Pons (tissue), 1 donor: ENCODE results near the gene OLFML1.
"Not testable (repeated sequence)": the region's sequence is repeated elsewhere in the genome, so short reads cannot be mapped to it uniquely, and the experiment has no call there.

ENCODE experiments used
- DNase-seq: peaks from one replicate; pipeline ENCODE4 v3.0.0-alpha.2; 2016; ENCODE audit warnings: low spot score

Gene OLFML1

GRCh38 chr11:7512525-7513233 is 27.4 kb downstream of the OLFML1 start:
- peak; percentile 75 for DNase-seq

DNA sequence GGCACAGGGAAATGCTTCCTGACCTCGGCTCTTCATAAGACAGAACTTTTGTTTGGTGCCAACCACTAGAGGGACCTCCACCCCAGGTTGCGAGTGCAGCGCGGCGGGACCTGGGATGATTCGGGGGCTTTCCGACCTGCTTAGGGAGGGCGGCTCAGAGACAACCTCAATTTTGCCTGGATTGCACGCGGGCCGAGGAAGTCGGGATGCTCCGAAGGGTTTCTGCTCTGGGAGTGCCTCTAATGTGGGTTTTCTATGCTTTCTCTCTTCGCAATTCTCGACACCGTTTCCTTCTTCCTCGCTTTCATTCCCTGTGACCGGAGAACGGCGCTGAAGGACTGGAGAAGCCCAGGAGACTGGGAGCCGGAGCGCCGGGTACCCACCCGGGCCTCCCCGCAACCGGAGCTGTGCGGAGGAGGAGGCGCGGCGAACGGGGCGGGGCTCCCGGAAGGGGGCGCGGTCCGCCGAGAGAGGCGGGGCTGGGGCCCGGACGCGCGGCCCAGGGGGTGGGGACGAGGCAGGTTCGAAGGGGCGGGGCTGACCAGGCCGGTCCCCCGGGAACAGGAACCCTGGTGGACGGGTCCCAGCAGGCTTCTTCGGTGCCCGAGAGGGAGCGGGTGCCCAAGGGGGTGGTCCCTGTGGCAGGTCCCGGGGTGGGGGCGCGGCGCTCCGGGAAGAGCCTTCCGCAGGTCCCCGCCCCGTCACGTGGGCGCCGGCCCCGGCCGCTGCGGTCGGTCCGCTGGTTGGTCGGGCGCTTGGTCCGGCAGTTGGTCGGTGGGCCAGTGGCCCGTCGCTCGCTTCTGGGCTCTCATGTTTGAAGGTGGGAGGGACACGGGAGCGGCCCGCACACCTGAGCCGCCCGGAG is 28.2 kb downstream of the OLFML1 start, which contains the start of gene PPFIBP2:
Gene PPFIBP2 (plus strand): TSS at position 766 of the 865 bp plus-strand sequence. CDS start 35,477 bp downstream, outside the sequence.
- peak; percentile 92 for DNase-seq

GRCh38 chr11:7514099-7514591 is 28.8 kb downstream of the OLFML1 start:
- DNase-seq = no peak

- no peak for DNase-seq
These were observed 30.2 kb downstream of the OLFML1 start for GRCh38 chr11:7515447-7515886.

DNA sequence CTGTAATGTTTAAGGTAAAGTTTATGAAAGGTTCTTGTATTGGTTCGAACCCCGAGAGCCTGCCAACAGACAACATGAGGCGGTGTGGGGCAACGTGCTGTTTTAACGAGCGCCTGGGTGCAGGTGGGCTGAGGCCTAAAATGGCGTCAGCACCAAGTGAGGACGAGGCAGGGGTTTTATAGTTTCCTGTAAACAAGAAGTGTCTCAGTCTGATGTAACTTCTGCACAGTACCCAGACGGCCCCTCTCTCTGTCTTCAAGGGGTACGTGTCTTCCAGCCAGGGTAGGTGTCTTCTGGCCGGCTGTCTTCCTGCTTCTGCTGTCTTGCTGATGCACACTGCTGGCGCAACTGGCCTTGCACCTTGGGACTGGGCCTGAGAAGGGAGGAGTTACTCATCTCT is 31.2 kb downstream of the OLFML1 start:
- no peak for DNase-seq

DNA sequence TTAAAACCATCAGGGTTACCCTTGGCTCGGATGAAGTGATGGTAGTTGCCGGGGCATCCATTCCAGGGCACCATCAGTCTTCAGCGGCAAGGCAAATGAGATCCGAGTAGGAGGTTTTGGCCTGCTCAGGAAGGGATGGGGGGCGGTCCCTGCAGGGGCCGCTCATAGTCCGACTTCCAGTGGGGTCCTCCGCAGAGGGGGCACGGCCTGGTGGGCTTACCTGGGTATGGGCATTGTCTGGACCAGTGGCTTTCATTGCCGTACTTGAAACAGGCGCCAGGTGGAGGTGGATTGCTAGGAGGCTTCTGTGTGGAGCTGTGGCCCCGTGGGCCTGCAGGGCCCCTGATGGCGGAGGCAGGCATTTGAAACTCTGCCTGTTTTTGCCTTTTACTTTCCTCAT is 32.4 kb downstream of the OLFML1 start:
- DNase-seq = not testable (repeated sequence)

- no peak for DNase-seq
These were observed 33.7 kb downstream of the OLFML1 start for GRCh38 chr11:7518811-7519562.

DNA sequence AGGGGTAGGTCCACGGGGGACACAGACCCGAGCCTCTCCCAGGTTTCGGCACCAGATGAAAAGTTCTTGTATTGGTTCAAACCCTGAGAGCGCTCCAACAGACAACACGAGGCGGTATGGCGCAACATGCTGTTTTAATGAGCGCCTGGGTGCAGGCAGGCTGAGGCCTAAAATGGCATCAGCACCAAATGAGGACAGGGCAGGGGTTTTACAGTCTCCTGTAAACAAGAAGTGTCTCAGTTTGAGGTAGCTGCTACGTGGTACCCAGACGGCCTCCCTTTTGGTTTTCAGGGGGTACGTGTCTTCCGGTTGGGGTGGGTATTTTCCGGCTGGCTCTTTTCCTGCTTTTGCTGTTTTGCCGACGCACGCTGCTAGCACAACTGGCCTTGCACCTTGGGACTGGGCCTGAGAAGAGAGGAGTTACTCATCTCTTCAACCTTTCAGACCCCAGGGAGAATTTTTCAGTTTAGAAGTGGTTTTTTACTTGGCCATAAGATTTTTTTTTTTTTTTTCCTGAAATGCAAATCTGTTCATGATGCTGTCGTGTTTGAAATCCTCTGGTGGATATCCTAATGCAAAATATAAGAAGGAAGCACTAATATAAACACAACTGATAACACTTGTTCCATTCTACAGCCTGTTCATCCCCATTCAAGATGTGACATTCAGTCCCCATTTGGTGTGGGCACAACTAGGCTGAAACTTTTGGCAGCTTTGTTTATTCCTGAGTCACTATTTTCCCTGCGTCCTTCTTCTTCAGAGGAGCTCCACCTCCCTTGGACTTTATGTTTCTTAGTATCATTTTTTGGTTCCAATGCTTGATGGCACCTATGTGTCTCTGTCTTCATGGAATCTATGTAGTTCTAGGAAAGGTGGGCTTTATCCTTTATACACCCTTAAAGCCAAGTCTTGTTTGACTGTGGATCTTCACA is 35.0 kb downstream of the OLFML1 start:
- DNase-seq = peak; percentile 39

- peak; percentile 59 for DNase-seq
These were observed 35.7 kb downstream of the OLFML1 start for GRCh38 chr11:7520981-7521487.

DNA sequence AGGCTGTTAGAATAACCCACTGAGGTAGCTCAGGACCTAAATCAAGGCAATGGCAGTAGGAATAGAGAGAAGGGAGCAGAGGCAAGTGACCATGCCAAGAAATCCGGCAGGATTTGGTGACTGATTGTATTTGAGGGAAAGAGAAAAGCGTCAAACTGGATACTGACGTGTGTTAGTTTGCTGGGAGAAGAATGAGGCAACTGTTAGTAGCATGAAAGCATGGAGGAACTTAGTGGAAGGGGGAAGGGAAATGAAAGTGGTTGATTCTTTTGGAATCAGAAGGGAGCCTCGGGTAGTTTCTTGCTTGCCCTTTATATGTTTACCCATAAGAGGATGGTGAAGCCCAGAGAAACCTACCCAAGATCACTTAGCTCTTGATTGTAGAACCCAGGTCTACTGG is 36.8 kb downstream of the OLFML1 start:
- peak; percentile 91 for DNase-seq

DNA sequence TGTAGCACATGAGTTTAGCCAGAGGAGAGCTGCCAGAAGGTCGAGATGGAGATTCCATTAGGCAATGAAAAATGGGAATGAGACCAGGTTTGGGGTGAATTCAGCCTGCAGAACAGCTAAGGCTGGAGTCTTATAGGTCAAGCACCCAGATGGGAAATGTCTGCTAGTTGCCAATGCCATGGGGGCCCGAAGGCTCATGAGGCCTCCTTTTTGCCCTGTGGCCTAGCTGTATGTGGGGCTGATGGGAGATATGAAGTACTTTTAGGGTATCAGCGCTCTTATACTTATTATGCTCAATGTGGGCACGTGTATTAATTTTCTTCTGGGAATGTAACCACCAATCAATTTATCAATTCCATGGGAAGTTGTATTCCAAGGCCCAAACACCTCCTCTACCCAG is 37.2 kb downstream of the OLFML1 start:
- no peak for DNase-seq

GRCh38 chr11:7523416-7524210 is 38.3 kb downstream of the OLFML1 start:
- no peak for DNase-seq

DNA sequence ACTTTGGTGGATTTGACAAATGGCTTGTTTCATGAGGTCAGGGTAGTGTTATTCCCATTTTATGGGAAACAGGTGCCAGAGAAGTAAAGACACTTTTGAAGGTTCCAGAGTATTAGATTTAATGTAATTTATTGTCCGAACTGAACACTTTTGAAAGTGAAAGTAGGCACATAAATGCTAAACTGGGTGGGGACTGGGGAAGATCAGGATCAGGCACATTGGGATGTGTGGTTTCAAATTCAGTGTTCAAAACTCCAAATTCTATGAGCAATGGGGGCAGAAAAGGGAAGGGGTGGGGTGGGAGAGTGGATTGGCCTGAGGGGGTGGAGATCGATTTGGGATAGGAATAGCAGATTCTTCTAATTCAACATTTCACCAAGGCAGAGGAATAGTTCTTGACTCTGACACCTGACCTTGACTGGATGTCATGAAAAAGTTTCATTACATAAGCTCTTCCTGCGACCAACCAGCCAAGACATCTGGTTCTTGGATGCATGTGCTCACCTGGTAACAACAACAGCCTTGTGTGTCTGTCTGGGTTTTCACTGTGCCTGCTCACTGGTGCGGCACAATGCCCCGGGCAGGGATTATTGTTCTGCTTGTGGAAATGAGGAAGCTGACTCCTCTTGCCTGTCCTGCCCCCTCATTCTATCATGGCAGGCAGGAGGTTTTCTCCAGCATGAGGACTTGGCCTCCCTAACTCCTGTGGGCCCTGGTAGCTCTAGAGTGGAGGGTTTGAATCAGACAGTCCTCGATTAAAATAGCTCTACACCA is 39.3 kb downstream of the OLFML1 start:
- no peak for DNase-seq

GRCh38 chr11:7525424-7525823 is 40.1 kb downstream of the OLFML1 start:
- no peak for DNase-seq

DNA sequence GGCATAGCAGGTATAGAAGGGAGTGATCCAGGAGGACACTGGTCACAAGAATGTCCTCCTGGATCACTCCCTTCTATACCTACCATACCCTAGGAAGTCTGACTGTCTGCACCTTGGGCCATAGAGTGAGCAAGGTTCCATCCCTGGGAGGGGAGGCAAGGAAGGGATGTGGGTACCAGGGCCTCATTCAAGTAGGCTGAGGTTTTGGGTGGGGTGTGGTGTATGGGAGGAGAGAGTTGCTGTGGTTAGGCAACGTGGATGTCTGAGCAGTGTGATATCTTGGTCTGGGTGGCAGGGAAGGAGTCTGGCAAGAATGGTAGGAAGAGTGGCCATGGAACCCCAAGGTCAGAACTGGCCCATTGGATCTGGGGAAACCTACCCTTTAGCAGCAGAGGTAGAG is 41.7 kb downstream of the OLFML1 start:
- no peak for DNase-seq

- DNase-seq = no peak
These were observed 43.3 kb downstream of the OLFML1 start for GRCh38 chr11:7528514-7529049.

GRCh38 chr11:7530013-7530640 is 44.8 kb downstream of the OLFML1 start:
- no peak for DNase-seq

DNA sequence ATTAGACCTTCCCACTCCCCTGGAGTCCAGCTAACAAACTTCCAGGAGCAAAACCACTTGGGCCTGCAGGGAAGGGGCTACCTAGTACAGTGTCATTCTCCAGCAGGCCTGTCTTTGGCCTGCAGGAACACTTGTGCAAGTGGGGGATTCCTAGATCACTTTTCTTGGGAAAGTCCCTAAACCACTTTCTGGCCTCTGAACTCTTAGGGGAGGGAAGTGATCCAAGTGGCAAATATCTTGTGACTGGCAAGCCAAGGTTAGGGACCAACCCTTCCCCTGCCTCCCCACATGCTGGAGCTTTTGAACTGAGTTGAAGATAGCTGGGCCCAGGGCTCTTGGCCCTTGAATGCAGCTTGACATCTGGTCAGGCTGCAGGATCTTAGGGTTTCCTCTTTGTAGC is 45.7 kb downstream of the OLFML1 start:
- no peak for DNase-seq
